BE2C (cell line): ENCODE data around the gene NINJ2.

Experiments used
- DNase-seq: peaks from one replicate; pipeline ENCODE4 v3.0.0-alpha.2; 2020
- H3K27me3 ChIP-seq: fragments of 250-450 bp; sonication (Bioruptor Pico); 2 replicates; pipeline ENCODE4 v1.5.1; 2020; ENCODE audit warnings: mild to moderate bottlenecking
- H3K36me3 ChIP-seq: fragments of 250-450 bp; sonication (Bioruptor Pico); 2 replicates; pipeline ENCODE4 v1.5.1; 2020; ENCODE audit warnings: mild to moderate bottlenecking
- H3K4me1 ChIP-seq: fragments of 250-450 bp; sonication (Bioruptor Pico); 2 replicates; pipeline ENCODE4 v1.5.1; 2020
- H3K4me3 ChIP-seq: 2 replicates; pipeline ENCODE4 v1.5.1; 2011; ENCODE audit warnings: low read depth, low read length
- H3K9me3 ChIP-seq: fragments of 250-450 bp; sonication (Bioruptor Pico); 2 replicates; pipeline ENCODE4 v1.5.1; 2020
- TF ChIP-seq, protein P1 (sequence below): IDR thresholded peaks from 2 replicates; pipeline ENCODE4 v1.5.1; 2012; ENCODE audit warnings: mild to moderate bottlenecking, low read depth, low read length

The NINJ2 gene

GRCh38 chr12:539540-540310, 123.5 kb downstream of the NINJ2 start:
- Histone ChIP-seq H3K4me3 (no peak overlapping the region), H3K4me1 (no peaks in the 10 kb centered on the region), H3K9me3 (no peaks in the 10 kb centered on the region), H3K36me3 (no peaks in the 10 kb centered on the region), H3K27me3 (no peaks in the 10 kb centered on the region)
- TF ChIP-seq, protein P1, sequence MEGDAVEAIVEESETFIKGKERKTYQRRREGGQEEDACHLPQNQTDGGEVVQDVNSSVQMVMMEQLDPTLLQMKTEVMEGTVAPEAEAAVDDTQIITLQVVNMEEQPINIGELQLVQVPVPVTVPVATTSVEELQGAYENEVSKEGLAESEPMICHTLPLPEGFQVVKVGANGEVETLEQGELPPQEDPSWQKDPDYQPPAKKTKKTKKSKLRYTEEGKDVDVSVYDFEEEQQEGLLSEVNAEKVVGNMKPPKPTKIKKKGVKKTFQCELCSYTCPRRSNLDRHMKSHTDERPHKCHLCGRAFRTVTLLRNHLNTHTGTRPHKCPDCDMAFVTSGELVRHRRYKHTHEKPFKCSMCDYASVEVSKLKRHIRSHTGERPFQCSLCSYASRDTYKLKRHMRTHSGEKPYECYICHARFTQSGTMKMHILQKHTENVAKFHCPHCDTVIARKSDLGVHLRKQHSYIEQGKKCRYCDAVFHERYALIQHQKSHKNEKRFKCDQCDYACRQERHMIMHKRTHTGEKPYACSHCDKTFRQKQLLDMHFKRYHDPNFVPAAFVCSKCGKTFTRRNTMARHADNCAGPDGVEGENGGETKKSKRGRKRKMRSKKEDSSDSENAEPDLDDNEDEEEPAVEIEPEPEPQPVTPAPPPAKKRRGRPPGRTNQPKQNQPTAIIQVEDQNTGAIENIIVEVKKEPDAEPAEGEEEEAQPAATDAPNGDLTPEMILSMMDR, result no peak
- no peak for DNase-seq

- Histone ChIP-seq H3K27me3 (no peaks in the 10 kb centered on the region), H3K36me3 (no peaks in the 10 kb centered on the region), H3K4me1 (no peaks in the 10 kb centered on the region), H3K4me3 (no peak overlapping the region), H3K9me3 (no peaks in the 10 kb centered on the region)
- TF ChIP-seq, protein P1, result no peak
- peak; percentile 56 for DNase-seq
Observed at GRCh38 chr12:538731-539539, 124.3 kb downstream of the NINJ2 start.

DNA sequence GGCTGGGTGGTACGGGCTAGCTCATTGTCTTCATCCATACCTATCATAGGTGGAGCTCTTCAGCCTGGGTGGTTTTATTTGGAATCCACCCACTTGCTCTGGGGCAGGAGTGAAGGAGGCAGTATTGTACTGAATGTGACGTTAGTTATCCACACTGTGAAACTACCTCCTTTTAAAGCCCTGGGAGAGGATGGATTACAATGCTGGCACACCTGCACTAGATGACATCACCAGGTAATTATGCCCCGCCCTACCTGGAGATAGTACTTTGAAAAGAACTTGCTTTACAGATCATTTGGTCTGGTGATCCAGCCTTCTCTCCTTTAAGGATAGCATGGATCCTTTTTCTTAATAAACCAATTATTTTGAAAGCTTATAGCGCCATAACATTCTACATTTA, 125.5 kb downstream of the NINJ2 start:
- H3K36me3 ChIP-seq, result no peaks in the 10 kb centered on the region
- DNase-seq, result no peak
- no peaks in the 10 kb centered on the region for H3K4me1 ChIP-seq
- TF ChIP-seq, protein P1, result no peak
- no peaks in the 10 kb centered on the region for H3K27me3 ChIP-seq
- no peak overlapping the region for H3K4me3 ChIP-seq
- H3K9me3 ChIP-seq, result no peaks in the 10 kb centered on the region

- Histone ChIP-seq H3K4me3 (no peak overlapping the region), H3K9me3 (no peaks in the 10 kb centered on the region)
- TF ChIP-seq, protein P1, result no peak
Observed at GRCh38 chr12:536751-537245, 126.4 kb downstream of the NINJ2 start.

GRCh38 chr12:535396-535795, 127.8 kb downstream of the NINJ2 start:
- TF ChIP-seq, protein P1, result no peak
- no peak for DNase-seq
- no peak overlapping the region for H3K4me3 ChIP-seq
- H3K27me3 ChIP-seq, result no peaks in the 10 kb centered on the region
- H3K4me1 ChIP-seq, result no peaks in the 10 kb centered on the region
- no peaks in the 10 kb centered on the region for H3K36me3 ChIP-seq
- H3K9me3 ChIP-seq, result no peaks in the 10 kb centered on the region

More at GRCh38 chr12:536751-537245, 126.4 kb downstream of the NINJ2 start:
- H3K27me3 ChIP-seq, result no peaks in the 10 kb centered on the region
- H3K4me1 ChIP-seq, result no peaks in the 10 kb centered on the region
- no peak for DNase-seq
- H3K36me3 ChIP-seq, result no peaks in the 10 kb centered on the region
